GM12875 (cell line): ENCODE measurements around the gene SRRM2.

Experiments
- H3K4me3 ChIP-seq: one replicate; pipeline ENCODE4 v1.5.1; 2011; ENCODE audit warnings: low read depth, low read length, control low read depth
- TF ChIP-seq, protein P1 (sequence below): IDR thresholded peaks from 2 replicates; pipeline ENCODE4 v1.5.1; 2011; ENCODE audit warnings: low read depth, mild to moderate bottlenecking, control low read depth, inconsistent platforms, low read length, moderate library complexity, borderline replicate concordance; ENCODE audit not compliant: insufficient read depth

SRRM2 gene

GRCh38 chr16:2779978-2780898 is 27.8 kb downstream of the SRRM2 start:
- H3K4me3 ChIP-seq = no peak overlapping the region
- TF ChIP-seq, protein P1, sequence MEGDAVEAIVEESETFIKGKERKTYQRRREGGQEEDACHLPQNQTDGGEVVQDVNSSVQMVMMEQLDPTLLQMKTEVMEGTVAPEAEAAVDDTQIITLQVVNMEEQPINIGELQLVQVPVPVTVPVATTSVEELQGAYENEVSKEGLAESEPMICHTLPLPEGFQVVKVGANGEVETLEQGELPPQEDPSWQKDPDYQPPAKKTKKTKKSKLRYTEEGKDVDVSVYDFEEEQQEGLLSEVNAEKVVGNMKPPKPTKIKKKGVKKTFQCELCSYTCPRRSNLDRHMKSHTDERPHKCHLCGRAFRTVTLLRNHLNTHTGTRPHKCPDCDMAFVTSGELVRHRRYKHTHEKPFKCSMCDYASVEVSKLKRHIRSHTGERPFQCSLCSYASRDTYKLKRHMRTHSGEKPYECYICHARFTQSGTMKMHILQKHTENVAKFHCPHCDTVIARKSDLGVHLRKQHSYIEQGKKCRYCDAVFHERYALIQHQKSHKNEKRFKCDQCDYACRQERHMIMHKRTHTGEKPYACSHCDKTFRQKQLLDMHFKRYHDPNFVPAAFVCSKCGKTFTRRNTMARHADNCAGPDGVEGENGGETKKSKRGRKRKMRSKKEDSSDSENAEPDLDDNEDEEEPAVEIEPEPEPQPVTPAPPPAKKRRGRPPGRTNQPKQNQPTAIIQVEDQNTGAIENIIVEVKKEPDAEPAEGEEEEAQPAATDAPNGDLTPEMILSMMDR = no peak

GRCh38 chr16:2782583-2783351 is 30.3 kb downstream of the SRRM2 start:
- H3K4me3 ChIP-seq = no peak overlapping the region
- TF ChIP-seq, protein P1 = no peak

GRCh38 chr16:2783581-2784357 is 31.3 kb downstream of the SRRM2 start:
- TF ChIP-seq, protein P1 = no peak
- H3K4me3 ChIP-seq = no peak overlapping the region

GRCh38 chr16:2784358-2785100 is 32.1 kb downstream of the SRRM2 start:
- TF ChIP-seq, protein P1 = no peak
- no peak overlapping the region for H3K4me3 ChIP-seq

- peak overlapping the region; percentile 4 for H3K4me3 ChIP-seq
- TF ChIP-seq, protein P1 = peak; percentile 30; the same call in 1 of the 2 replicates
These were observed 32.9 kb downstream of the SRRM2 start for GRCh38 chr16:2785101-2785991.
